Measurements from ENCODE around the gene SCGB1C2.

SCGB1C2 gene

GRCh38 chr17:172401-172800, 35.0 kb downstream of the SCGB1C2 start:
- DNase-seq (ENCODE audit: low read depth) = no peak

DNA sequence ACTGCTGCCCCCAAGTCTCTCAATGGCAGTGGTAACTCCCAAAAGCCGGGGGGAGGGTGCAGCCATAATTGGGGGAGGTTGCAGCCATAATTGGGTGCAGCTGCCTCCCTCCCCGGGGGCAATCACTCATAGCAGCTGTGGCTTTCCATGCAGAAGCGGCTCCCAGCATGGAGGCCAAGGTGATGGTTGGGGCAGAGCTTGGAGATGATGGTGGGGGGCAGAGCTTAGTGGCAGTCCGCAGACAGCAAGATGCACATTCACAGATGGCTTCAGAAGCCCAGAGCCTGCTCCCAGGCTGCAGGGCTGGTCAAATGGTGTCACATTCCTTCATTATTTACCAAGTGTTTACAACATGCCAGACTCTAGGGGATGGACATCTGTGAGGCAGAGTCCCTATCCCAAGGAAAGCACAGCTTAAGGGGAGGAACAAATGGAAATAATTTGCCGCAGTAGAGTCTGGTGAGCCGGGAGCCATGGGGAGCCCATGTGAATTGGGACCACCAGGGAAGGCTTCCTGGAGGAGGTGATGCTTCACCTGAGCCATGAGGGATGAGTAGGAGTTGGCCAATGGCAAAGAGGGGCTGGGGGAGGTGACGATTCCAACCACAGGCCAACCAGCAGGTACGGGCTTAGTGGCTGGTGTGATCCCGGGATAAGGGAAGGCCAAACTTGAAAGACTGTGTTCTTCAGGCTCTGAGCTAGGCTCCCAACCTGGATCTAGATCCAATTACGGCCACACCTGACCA, 36.0 kb downstream of the SCGB1C2 start:
- DNase-seq (ENCODE audit: low read depth) = no peak

- DNase-seq (ENCODE audit: low read depth) = no peak
These were observed 39.8 kb downstream of the SCGB1C2 start for GRCh38 chr17:177155-177554.

DNA sequence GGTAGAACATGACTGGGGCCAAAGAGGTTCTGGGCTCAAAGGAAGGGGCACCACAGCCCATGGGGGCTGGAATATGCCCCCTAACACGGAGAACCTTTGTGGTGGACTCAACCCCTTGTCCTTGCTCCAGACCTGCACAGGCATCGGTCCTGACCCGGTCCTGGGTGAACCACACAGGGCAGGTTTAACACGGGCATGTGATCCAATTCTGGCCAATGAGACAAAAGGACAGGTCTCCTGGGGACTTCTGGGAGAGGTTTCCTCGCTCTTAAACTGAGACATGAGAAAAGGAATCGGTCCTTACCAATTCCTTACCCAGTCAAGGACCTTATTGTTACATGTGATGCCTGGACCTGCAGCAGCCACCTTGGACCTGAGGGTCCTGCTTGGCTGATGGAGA, 40.4 kb downstream of the SCGB1C2 start:
- DNase-seq (ENCODE audit: low read depth) = no peak

GRCh38 chr17:178292-179065, 41.1 kb downstream of the SCGB1C2 start:
- DNase-seq (ENCODE audit: low read depth) = no peak

- DNase-seq (ENCODE audit: low read depth) = no peak
These were observed 41.7 kb downstream of the SCGB1C2 start for GRCh38 chr17:179066-179432.

DNA sequence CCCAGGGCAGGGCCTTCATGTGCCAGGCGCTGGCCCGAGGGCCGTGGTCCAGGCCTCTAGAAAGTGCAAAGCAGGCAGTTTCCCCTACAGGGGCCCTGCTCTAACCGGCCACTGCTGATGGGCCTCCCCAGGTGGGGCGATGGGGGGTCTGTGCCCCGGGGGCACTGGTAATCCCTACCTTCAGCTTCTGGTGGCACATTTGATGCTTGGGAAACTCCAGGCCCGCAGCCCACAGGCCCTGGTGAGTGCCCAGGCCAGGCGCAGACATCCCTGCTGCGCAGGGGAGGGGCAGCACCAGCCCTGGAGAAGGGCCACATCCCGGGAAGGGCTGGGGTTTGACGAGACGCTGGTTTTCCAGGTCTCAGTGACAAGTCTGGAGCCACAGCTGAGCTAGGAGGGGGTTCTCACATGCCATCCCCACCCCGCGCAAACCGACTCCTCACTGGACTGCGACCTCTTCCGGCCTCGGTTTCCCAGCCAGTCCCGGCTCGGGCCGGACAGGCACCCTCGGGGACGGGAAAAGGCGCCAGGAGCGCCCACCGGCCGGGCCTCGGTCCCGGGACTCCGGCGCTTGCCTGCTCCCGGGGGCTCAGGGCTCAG, 42.5 kb downstream of the SCGB1C2 start:
- DNase-seq (ENCODE audit: low read depth) = no peak

DNA sequence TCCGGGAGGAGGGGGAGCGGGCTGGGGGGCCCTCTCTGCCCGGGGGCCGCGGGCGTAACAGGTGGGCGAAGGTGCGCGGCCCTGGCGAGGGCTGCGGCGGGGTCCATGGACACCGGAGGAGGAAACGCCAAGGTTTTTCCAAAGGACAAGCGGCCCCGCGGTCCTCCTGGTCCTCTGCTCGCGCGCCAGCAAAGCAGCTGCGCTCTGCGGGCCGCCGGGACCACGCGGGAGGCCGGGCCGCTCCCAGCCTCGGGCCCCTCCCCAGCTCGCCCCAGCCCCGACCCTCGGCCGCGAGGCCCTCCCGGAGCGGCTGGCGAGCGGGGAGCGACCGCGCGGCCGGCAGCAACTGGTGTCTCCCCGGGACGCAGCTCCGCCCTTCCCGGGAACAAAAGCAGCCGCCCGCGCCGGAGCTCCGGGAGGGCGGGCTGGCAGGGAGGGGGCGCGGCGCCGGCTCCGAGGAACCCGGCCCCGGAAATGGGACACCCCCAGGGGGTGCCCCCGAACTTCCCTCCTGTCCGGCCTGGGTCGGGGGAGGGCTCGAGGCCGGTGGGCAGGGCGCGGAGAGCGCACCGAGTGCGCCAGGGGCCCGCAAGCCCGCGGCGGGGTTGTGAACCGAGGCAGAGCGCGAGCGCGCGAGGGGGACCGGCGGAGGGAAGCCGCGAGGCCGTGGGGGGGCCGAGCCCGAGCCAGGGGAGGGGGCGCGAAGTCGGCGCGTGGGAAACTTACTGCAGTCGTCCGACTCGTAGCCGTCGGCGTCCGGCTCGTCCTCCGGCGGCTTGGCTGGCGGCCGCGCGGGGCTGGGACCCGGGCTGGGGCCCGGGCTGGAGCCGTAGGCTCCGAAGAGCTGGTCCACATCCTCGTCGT, 43.2 kb downstream of the SCGB1C2 start:
- DNase-seq (ENCODE audit: low read depth) = no peak

DNA sequence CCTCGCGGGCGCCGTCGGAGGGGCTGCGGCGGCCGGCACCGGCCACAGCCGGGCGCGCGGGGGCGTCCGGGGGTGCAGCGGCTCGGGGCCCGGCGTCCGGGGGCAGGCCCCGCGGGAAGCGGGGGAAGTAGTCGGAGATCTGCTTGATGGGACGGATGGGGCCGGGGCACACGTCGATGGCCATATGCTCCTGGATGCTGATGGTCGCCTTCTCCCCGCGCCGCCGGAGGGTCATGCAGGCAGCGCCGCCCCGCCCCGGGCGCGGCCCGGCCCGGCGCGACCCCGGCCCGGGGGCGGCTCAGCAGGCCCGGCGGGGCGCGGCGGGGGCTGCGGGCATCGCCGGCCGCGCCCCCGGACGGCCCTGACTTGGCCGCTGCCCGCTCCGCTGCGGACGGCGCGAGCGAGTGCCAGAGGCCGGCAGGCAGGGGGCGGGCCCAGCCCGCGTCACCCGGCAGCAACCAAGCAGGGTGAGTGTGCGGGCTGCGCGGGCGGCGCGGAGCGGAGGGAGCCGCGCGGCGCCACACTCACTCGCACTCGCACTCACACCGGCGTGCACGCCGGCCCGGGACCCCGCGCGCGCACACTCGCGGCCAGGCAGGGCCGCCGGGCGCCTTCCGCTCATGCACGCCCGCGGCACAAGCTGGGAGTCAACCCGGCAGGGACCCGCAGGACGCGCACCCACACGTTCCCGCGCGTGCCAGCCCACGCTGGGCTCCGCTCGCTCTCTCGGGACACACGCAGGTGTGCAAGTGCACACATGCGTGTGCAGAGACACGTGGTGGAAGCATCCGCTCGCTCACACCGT, 44.1 kb downstream of the SCGB1C2 start, which contains the start of gene DOC2B:
Gene DOC2B, minus strand, starts transcription at position 406 of the 805 bp plus-strand sequence. Its CDS starts 171 bp downstream, at position 235.
- DNase-seq (ENCODE audit: low read depth) = no peak

- no peak for DNase-seq (ENCODE audit: low read depth)
These were observed 44.8 kb downstream of the SCGB1C2 start for GRCh38 chr17:182050-182751.

DNA sequence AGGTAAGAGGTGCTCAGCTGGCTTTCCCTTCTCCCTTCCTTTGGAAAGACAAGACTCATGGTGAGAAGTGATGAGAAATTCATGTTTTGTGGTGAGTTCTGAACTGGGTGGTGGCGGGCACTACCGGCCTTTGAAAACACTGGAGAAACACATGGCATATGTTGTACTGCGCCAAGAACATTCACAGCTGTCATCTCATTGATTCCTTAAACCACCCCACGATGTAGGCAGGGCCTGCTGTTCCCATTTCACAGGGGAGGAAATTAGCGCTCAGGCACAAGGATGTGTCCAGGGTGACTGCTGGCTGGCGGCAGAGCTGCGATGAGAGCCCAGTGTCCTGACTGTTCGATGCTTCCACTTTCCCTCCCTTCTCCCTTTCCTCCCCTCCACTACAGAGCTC, 45.7 kb downstream of the SCGB1C2 start:
- DNase-seq (ENCODE audit: low read depth) = no peak

GRCh38 chr17:185445-186138, 48.2 kb downstream of the SCGB1C2 start:
- DNase-seq (ENCODE audit: low read depth) = no peak

DNA sequence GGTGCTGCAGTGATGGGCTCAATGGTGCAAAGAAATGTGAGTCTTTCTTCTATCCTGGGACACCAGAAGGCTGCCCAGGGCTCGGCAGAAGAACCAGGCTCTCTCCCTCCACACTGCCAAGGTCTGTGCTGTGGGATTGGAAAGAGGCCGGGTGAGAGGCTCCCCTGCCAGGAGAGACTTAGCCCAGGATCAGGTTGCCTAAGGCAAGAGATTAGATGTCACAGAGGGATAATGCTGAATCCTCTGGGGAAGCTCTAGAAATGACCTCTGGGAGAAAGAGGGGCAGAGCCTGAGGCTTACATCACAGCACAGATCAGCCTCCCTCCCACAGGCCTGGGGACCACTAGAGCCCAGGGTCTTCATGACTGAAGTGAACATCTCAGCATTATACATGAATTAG, 49.8 kb downstream of the SCGB1C2 start:
- no peak for DNase-seq (ENCODE audit: low read depth)
